OCI-LY7 (cell line): ENCODE results near the gene KIF26A. TPM values are rescaled to one million over a fixed set of nuclear protein-coding genes. Genes with fewer than 3 reads are reported as not detected.

Experiments used
- BruUV-seq: library from RNA; stranded (reverse); fragments of 400-500 nt; replicated peaks from 2 replicates; lab custom pipeline; 2021; lab: Mats Ljungman, UMichigan
- CTCF ChIA-PET: fragments of 300-600 bp; sonication (Branson Sonifier 250); formaldehyde crosslinking; loops from one replicate; lab custom pipeline; 2022; ENCODE audit warnings: antibody characterized with exemption; ENCODE audit not compliant: unreplicated experiment; lab: Charles Lee
- POLR2A ChIA-PET: fragments of 300-600 bp; sonication (Branson Sonifier 250); formaldehyde crosslinking; loops from one replicate; lab custom pipeline; 2022; ENCODE audit warnings: antibody characterized with exemption; lab: Charles Lee
- DNase-seq: peaks from one replicate; pipeline ENCODE4 v3.0.0-alpha.2; 2015; ENCODE audit warnings: low spot score
- H2AFZ ChIP-seq: fragments of 200-600 bp; sonication (generic), shearing (Covaris generic); 2 replicates; pipeline ENCODE4 v1.6.1; 2014; ENCODE audit warnings: mild to moderate bottlenecking, antibody characterized with exemption, low read length, moderate library complexity
- H3K27ac ChIP-seq: fragments of 200-600 bp; sonication (generic); 2 replicates; pipeline ENCODE4 v1.5.1; 2014; ENCODE audit warnings: mixed run types, low read depth, mild to moderate bottlenecking, moderate library complexity, low read length, inconsistent platforms; ENCODE audit not compliant: poor library complexity, severe bottlenecking
- H3K36me3 ChIP-seq: fragments of 200-600 bp; sonication (generic); 2 replicates; pipeline ENCODE4 v1.6.1; 2014; ENCODE audit warnings: mild to moderate bottlenecking, antibody characterized with exemption, low read length, moderate library complexity, mixed read lengths; ENCODE audit not compliant: insufficient read depth
- H3K4me1 ChIP-seq: fragments of 200-600 bp; sonication (generic); 2 replicates; pipeline ENCODE4 v1.5.1; 2014; ENCODE audit warnings: mild to moderate bottlenecking, low read length; ENCODE audit not compliant: insufficient read depth, poor library complexity, severe bottlenecking
- H3K4me2 ChIP-seq: fragments of 200-600 bp; sonication (generic); 2 replicates; pipeline ENCODE4 v1.6.1; 2014; ENCODE audit warnings: mild to moderate bottlenecking, low read length
- H3K4me3 ChIP-seq: fragments of 200-600 bp; sonication (generic); 2 replicates; pipeline ENCODE4 v1.5.1; 2014; ENCODE audit warnings: mild to moderate bottlenecking, low read depth, low read length; ENCODE audit not compliant: poor library complexity, severe bottlenecking
- H3K79me2 ChIP-seq: fragments of 200-600 bp; sonication (generic); 2 replicates; pipeline ENCODE4 v1.6.1; 2016; ENCODE audit warnings: low read depth, mild to moderate bottlenecking, low read length, moderate library complexity, mixed read lengths; ENCODE audit not compliant: insufficient read depth
- H3K9me2 ChIP-seq: fragments of 200-600 bp; sonication (generic); 2 replicates; pipeline ENCODE4 v1.6.1; 2016; ENCODE audit warnings: mild to moderate bottlenecking, low read length, mixed read lengths; ENCODE audit not compliant: insufficient read depth
- H3K9me3 ChIP-seq: fragments of 200-600 bp; sonication (generic); 2 replicates; pipeline ENCODE4 v1.6.1; 2014; ENCODE audit warnings: mild to moderate bottlenecking, mixed run types, low read length, mixed read lengths
- H4K20me1 ChIP-seq: fragments of 200-600 bp; sonication (generic); 2 replicates; pipeline ENCODE4 v1.6.1; 2014; ENCODE audit warnings: mild to moderate bottlenecking, antibody characterized with exemption, low read length, moderate library complexity, mixed read lengths; ENCODE audit not compliant: insufficient read depth
- CTCF ChIP-seq: fragments of 200-600 bp; sonication (generic); conservative IDR thresholded peaks from 2 replicates; pipeline ENCODE4 v1.5.1; 2014; ENCODE audit warnings: mild to moderate bottlenecking, antibody characterized with exemption, low read length, moderate library complexity, mixed read lengths
- EZH2phosphoT487 ChIP-seq: fragments of 200-600 bp; sonication (generic); IDR thresholded peaks from 2 replicates; pipeline ENCODE4 v1.6.1; 2018; ENCODE audit warnings: low read depth, borderline replicate concordance, mild to moderate bottlenecking, mixed run types, antibody characterized with exemption, low read length, moderate library complexity, mixed read lengths
- intact Hi-C: fragments of 100-400 bp; cut with micrococcal nuclease; formaldehyde crosslinking; loops from one replicate; pipeline ENCODE4 v1.10.0; 2022; ENCODE audit not compliant: unreplicated experiment
- total RNA-seq, 2 experiments: library from RNA; depleted of rRNA in 1 of 2; stranded (reverse); fragments of >200 nt in 1 of 2; shearing (Covaris generic) in 1 of 2; gene quantifications; 2 replicates each; pipeline ENCODE4 v1.2.3, GENCODE V29; 2014 to 2022

The KIF26A gene
- total RNA-seq, 2 experiments from 2014 or later: not detected

- no peak overlapping the region for H3K27ac ChIP-seq
- DNase-seq: no peak
- no TSS peak for BruUV-seq
- CTCF ChIA-PET: no interaction called here
- no peak for TF ChIP-seq EZH2phosphoT487
- TF ChIP-seq CTCF: no peak; the same call in 1 of the 2 replicates
- no peak overlapping the region for H3K4me2 ChIP-seq
- H3K9me2 ChIP-seq: no peaks in the 10 kb centered on the region
- intact Hi-C loops: loop anchor here (2.0 kb wide), 1 partner anchor 42 kb away; no protein-coding TSS in a partner anchor
- H4K20me1 ChIP-seq: no peaks in the 10 kb centered on the region
- H3K79me2 ChIP-seq: no peaks in the 10 kb centered on the region
- POLR2A ChIA-PET: no interaction called here
- H3K36me3 ChIP-seq: no peaks in the 10 kb centered on the region
- H3K4me3 ChIP-seq: no peak overlapping the region
- no peaks in the 10 kb centered on the region for H3K4me1 ChIP-seq
- H3K9me3 ChIP-seq: no peaks in the 10 kb centered on the region
- no peak overlapping the region for H2AFZ ChIP-seq
Measured at GRCh38 chr14:104150136-104151025, 12.0 kb downstream of the KIF26A start.

GRCh38 chr14:104151026-104151381 lies 12.6 kb downstream of the KIF26A start:
- Histone ChIP-seq H3K27ac (no peak overlapping the region), H3K9me2 (no peaks in the 10 kb centered on the region), H3K79me2 (no peaks in the 10 kb centered on the region), H3K4me1 (no peaks in the 10 kb centered on the region), H3K4me3 (no peak overlapping the region), H3K4me2 (no peak overlapping the region), H2AFZ (no peak overlapping the region), H3K9me3 (no peaks in the 10 kb centered on the region), H4K20me1 (no peaks in the 10 kb centered on the region), H3K36me3 (no peaks in the 10 kb centered on the region)
- DNase-seq: no peak
- no peak for TF ChIP-seq EZH2phosphoT487
- TF ChIP-seq CTCF: no peak
- POLR2A ChIA-PET: no interaction called here
- CTCF ChIA-PET: no interaction called here
- intact Hi-C loops: loop anchor here (2.0 kb wide), 1 partner anchor 42 kb away; no protein-coding TSS in a partner anchor
- no TSS peak for BruUV-seq
